HG02759 (cell line): ENCODE data around the gene PFN1.

ENCODE experiments used
- ATAC-seq: cut with Tn5 transposase; IDR thresholded peaks from one replicate; pipeline ENCODE4 v1.9.1; 2021; ENCODE audit warnings: mild to moderate bottlenecking, moderate library complexity; ENCODE audit not compliant: unreplicated experiment

The PFN1 gene

GRCh38 chr17:4897785-4898184 lies 50.5 kb downstream of the PFN1 start:
- no peak for ATAC-seq

DNA sequence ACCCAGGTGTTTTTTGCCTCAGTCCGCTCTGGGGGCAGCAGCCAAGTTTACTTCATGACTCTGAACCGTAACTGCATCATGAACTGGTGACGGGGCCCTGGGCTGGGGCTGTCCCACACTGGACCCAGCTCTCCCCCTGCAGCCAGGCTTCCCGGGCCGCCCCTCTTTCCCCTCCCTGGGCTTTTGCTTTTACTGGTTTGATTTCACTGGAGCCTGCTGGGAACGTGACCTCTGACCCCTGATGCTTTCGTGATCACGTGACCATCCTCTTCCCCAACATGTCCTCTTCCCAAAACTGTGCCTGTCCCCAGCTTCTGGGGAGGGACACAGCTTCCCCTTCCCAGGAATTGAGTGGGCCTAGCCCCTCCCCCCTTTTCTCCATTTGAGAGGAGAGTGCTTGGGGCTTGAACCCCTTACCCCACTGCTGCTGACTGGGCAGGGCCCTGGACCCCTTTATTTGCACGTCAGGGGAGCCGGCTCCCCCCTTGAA lies 51.1 kb downstream of the PFN1 start:
- no peak for ATAC-seq

GRCh38 chr17:4896332-4897197 lies 51.8 kb downstream of the PFN1 start:
- no peak for ATAC-seq

GRCh38 chr17:4895657-4896331 lies 52.5 kb downstream of the PFN1 start:
- no peak for ATAC-seq
